Stimulated activated CD4-positive, alpha-beta T cell treated with anti-CD3 and anti-CD28 coated beads, Interleukin-1b, Interleukin-23, amount 100 ng/mL, for 1 hour (primary cell): ENCODE data around the gene COBLL1.
"Not testable (repeated sequence)": the region's sequence is repeated elsewhere in the genome, so short reads cannot be mapped to it uniquely, and the experiment has no call there.

Experiments
- DNase-seq, 2 donors: peaks; one replicate each; pipeline ENCODE4 v3.0.0-alpha.2; 2020; ENCODE audit warnings: low read depth in 2 of 2

The COBLL1 gene

GRCh38 chr2:164841719-164842623 lies at the start of gene COBLL1:
TSS of gene COBLL1 (minus strand) at chr2:164841823. CDS start at chr2:164841196, 627 bp downstream.
- DNase-seq, result no peak

- no peak for DNase-seq
Measured at GRCh38 chr2:164890544-164890943, 48.9 kb upstream of the COBLL1 start.

- no peak for DNase-seq
Measured at GRCh38 chr2:164888592-164888991, 47.0 kb upstream of the COBLL1 start.

- no peak for DNase-seq
Measured at GRCh38 chr2:164887434-164888144, 46.0 kb upstream of the COBLL1 start.

- no peak for DNase-seq
Measured at GRCh38 chr2:164882276-164882675, 40.7 kb upstream of the COBLL1 start.

- no peak for DNase-seq
Measured at GRCh38 chr2:164881524-164881923, 39.9 kb upstream of the COBLL1 start.

GRCh38 chr2:164879901-164880535 lies 38.4 kb upstream of the COBLL1 start:
- DNase-seq, result no peak

GRCh38 chr2:164877927-164878326 lies 36.3 kb upstream of the COBLL1 start:
- DNase-seq, result no peak

GRCh38 chr2:164877169-164877568 lies 35.5 kb upstream of the COBLL1 start:
- no peak for DNase-seq

- no peak for DNase-seq
Measured at GRCh38 chr2:164875334-164876205, 33.9 kb upstream of the COBLL1 start.

GRCh38 chr2:164873210-164873908 lies 31.7 kb upstream of the COBLL1 start:
- no peak for DNase-seq

GRCh38 chr2:164871404-164871803 lies 29.8 kb upstream of the COBLL1 start:
- DNase-seq, result no peak

- no peak for DNase-seq
Measured at GRCh38 chr2:164869420-164869772, 27.8 kb upstream of the COBLL1 start.

GRCh38 chr2:164868563-164869419 lies 27.2 kb upstream of the COBLL1 start:
- DNase-seq, result no peak

- DNase-seq, result no peak
Measured at GRCh38 chr2:164867779-164868397, 26.3 kb upstream of the COBLL1 start.

GRCh38 chr2:164866381-164866780 lies 24.8 kb upstream of the COBLL1 start:
- DNase-seq, result not testable (repeated sequence)

GRCh38 chr2:164860694-164861042 lies 19.0 kb upstream of the COBLL1 start:
- no peak for DNase-seq

GRCh38 chr2:164859906-164860693 lies 18.5 kb upstream of the COBLL1 start:
- not testable (repeated sequence) for DNase-seq
